Activated CD4-positive, CD25-positive, alpha-beta regulatory T cell treated with anti-CD3 and anti-CD28 coated beads, Interleukin-2, amount 50 U/mL, for 16 hours (primary cell): ENCODE data around the gene OR51A7.
"Not testable (repeated sequence)": the region's sequence is repeated elsewhere in the genome, so short reads cannot be mapped to it uniquely, and the experiment has no call there.

ENCODE experiments used
- DNase-seq: peaks from one replicate; pipeline ENCODE4 v3.0.0-alpha.2; 2020; ENCODE audit warnings: low read depth, low spot score

Gene OR51A7

DNA sequence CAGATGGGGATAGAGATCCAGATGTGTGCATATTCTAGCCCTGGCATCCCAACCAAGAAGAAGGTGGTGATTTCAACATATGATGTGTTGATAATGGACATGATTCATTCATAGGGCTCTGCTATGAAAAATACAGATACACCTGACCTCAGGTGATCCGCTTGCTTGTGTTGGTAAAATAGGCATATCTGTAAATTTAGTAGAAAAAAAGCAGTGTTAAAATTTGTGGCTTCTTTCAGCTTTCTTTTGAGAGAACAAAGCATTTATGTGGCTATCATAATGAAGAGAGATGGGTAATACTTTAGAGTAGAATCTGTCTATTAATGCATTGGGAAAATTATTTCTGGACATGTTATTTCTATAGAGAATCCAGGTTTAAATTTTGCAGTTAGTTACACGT, 52.0 kb downstream of the OR51A7 start, which contains the start of gene OR51A2:
TSS of gene OR51A2 (minus strand) at position 101 of the 400 bp plus-strand sequence. CDS start at position 101, 0 bp downstream.
- not testable (repeated sequence) for DNase-seq

DNA sequence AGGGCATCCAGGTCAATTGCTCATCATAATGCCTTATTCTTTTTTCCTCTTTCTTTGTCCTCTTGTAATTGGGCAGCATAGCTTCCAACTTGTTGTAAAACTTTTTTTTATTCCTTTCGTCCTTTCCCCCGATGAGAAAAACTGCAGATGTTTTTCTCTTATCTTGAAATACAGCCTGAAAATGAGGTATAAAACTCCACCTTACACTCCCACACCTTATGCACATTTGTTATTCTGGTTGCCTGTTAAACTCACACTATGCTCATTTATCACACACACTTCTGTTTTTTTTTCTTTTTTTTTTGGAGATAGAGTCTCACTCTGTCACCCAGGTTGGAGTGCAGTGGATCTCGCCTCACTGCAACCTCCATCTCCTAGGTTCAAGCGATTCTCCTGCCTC, 53.8 kb downstream of the OR51A7 start:
- DNase-seq = no peak
